Neural cell (in vitro differentiated cells): ENCODE measurements around the gene HNRNPLL. TPM values are rescaled to one million over a fixed set of nuclear protein-coding genes. Genes with fewer than 3 reads are reported as not detected.

Source experiments
- H2AFZ ChIP-seq: fragments of 200-600, 300-800 bp; sonication (generic), shearing (Covaris generic); 2 replicates; pipeline ENCODE4 v1.6.0; 2014; ENCODE audit warnings: low read depth, mild to moderate bottlenecking, antibody characterized with exemption, low read length, moderate library complexity
- H3F3A ChIP-seq: fragments of 200-600 bp; shearing (Covaris generic); 2 replicates; pipeline ENCODE4 v1.6.1; 2016; ENCODE audit warnings: mild to moderate bottlenecking, moderate library complexity, mixed read lengths, antibody characterized with exemption, low read length; ENCODE audit not compliant: insufficient read depth, poor library complexity, severe bottlenecking
- H3K27ac ChIP-seq: fragments of 200-600, 300-800 bp; sonication (generic), shearing (Covaris generic); 2 replicates; pipeline ENCODE4 v1.5.1; 2014; ENCODE audit warnings: mild to moderate bottlenecking, low read length, moderate library complexity
- H3K27me3 ChIP-seq: fragments of 300-800, 200-600 bp; sonication (generic), shearing (Covaris generic); 2 replicates; pipeline ENCODE4 v1.6.0; 2014; ENCODE audit warnings: mild to moderate bottlenecking, low read depth, low read length, moderate library complexity; ENCODE audit not compliant: insufficient read depth
- H3K36me3 ChIP-seq: fragments of 300-800, 200-600 bp; sonication (generic), shearing (Covaris generic); 2 replicates; pipeline ENCODE4 v1.5.1; 2014; ENCODE audit warnings: mild to moderate bottlenecking, antibody characterized with exemption, low read length, moderate library complexity; ENCODE audit not compliant: insufficient read depth
- H3K4me2 ChIP-seq: fragments of 300-800, 200-600 bp; sonication (generic), shearing (Covaris generic); 2 replicates; pipeline ENCODE4 v1.6.0; 2014; ENCODE audit warnings: mild to moderate bottlenecking, low read length
- H3K4me3 ChIP-seq: fragments of 300-800, 200-600 bp; sonication (generic), shearing (Covaris generic); 2 replicates; pipeline ENCODE4 v1.5.1; 2014; ENCODE audit warnings: mild to moderate bottlenecking, low read length, moderate library complexity
- H3K79me2 ChIP-seq: fragments of 200-600 bp; shearing (Covaris generic); replicated peaks from 2 replicates; pipeline ENCODE4 v1.6.0; 2014; ENCODE audit warnings: mild to moderate bottlenecking, low read length, moderate library complexity; ENCODE audit not compliant: insufficient read depth
- H3K9ac ChIP-seq: fragments of 300-800, 200-600 bp; sonication (generic), shearing (Covaris generic); 2 replicates; pipeline ENCODE4 v1.6.1; 2016; ENCODE audit warnings: mild to moderate bottlenecking, low read length, mixed read lengths
- H3K9me2 ChIP-seq: fragments of 200-600 bp; shearing (Covaris generic); 2 replicates; pipeline ENCODE4 v1.6.1; 2016; ENCODE audit warnings: mild to moderate bottlenecking, low read length, mixed read lengths; ENCODE audit not compliant: insufficient read depth
- H3K9me3 ChIP-seq: fragments of 200-600, 300-800 bp; sonication (generic), shearing (Covaris generic); 2 replicates; pipeline ENCODE4 v1.6.1; 2016; ENCODE audit warnings: mild to moderate bottlenecking, mixed run types, low read length, moderate library complexity, mixed read lengths
- H4K20me1 ChIP-seq: fragments of 200-600 bp; shearing (Covaris generic); 2 replicates; pipeline ENCODE4 v1.6.1; 2016; ENCODE audit warnings: mild to moderate bottlenecking, mixed run types; ENCODE audit not compliant: insufficient read depth
- EP300 ChIP-seq: fragments of 450-650 bp; conservative IDR thresholded peaks from 2 replicates; pipeline ENCODE4 v1.6.1; 2014; ENCODE audit warnings: antibody characterized with exemption, mild to moderate bottlenecking, moderate library complexity; ENCODE audit not compliant: poor library complexity, severe bottlenecking
- EZH2 ChIP-seq: fragments of 200-600, 300-800 bp; shearing (Covaris generic), sonication (generic); IDR thresholded peaks from 2 replicates; pipeline ENCODE4 v1.6.1; 2014; ENCODE audit warnings: antibody characterized with exemption, low read length, borderline replicate concordance, mild to moderate bottlenecking; ENCODE audit not compliant: insufficient read depth, poor library complexity, severe bottlenecking
- MXI1 ChIP-seq: fragments of 450-650 bp; conservative IDR thresholded peaks from 2 replicates; pipeline ENCODE4 v1.6.1; 2014; ENCODE audit warnings: antibody characterized with exemption, mild to moderate bottlenecking; ENCODE audit not compliant: poor library complexity, severe bottlenecking
- POLR2AphosphoS5 ChIP-seq: IDR thresholded peaks from 2 replicates; pipeline ENCODE4 v1.6.1; 2012
- RAD21 ChIP-seq: fragments of 450-650 bp; conservative IDR thresholded peaks from 2 replicates; pipeline ENCODE4 v1.6.1; 2014; ENCODE audit warnings: antibody characterized with exemption, mild to moderate bottlenecking, moderate library complexity
- SMC3 ChIP-seq: fragments of 450-650 bp; conservative IDR thresholded peaks from 2 replicates; pipeline ENCODE4 v1.6.1; 2014; ENCODE audit warnings: antibody characterized with exemption, mild to moderate bottlenecking, moderate library complexity; ENCODE audit not compliant: poor library complexity
- TAF1 ChIP-seq: IDR thresholded peaks from 2 replicates; pipeline ENCODE4 v1.6.1; 2012; ENCODE audit warnings: low read depth
- polyA plus RNA-seq: library from polyadenylated mRNA; depleted of rRNA; stranded (reverse); fragments of >200 nt; gene quantifications from 2 replicates; pipeline ENCODE4 v1.2.3, GENCODE V29; 2014
- TF ChIP-seq, protein P1 (sequence below): fragments of 450-650 bp; IDR thresholded peaks from 2 replicates; pipeline ENCODE4 v1.5.1; 2014; ENCODE audit warnings: antibody characterized with exemption, mild to moderate bottlenecking, moderate library complexity; ENCODE audit not compliant: poor library complexity, severe bottlenecking
- TF ChIP-seq, protein P2 (sequence below): IDR thresholded peaks from 2 replicates; pipeline ENCODE4 v1.6.1; 2012; ENCODE audit warnings: borderline replicate concordance

Gene HNRNPLL
- polyA plus RNA-seq, 1 donor from 2014 or later, result 63.5 TPM

GRCh38 chr2:38629684-38630083 lies 27.0 kb upstream of the HNRNPLL start:
- H2AFZ ChIP-seq, result no peak overlapping the region
- no peaks in the 10 kb centered on the region for H3K36me3 ChIP-seq
- no peak overlapping the region for H3K9ac ChIP-seq
- H3K27ac ChIP-seq, result no peak overlapping the region
- no peaks in the 10 kb centered on the region for H3K27me3 ChIP-seq
- H3K79me2 ChIP-seq, result no peaks in the 10 kb centered on the region
- TF ChIP-seq TAF1 (no peak), RAD21 (no peak), MXI1 (no peak), POLR2AphosphoS5 (no peak), EZH2 (no peak), SMC3 (no peak), EP300 (no peak)
- TF ChIP-seq, protein P1, sequence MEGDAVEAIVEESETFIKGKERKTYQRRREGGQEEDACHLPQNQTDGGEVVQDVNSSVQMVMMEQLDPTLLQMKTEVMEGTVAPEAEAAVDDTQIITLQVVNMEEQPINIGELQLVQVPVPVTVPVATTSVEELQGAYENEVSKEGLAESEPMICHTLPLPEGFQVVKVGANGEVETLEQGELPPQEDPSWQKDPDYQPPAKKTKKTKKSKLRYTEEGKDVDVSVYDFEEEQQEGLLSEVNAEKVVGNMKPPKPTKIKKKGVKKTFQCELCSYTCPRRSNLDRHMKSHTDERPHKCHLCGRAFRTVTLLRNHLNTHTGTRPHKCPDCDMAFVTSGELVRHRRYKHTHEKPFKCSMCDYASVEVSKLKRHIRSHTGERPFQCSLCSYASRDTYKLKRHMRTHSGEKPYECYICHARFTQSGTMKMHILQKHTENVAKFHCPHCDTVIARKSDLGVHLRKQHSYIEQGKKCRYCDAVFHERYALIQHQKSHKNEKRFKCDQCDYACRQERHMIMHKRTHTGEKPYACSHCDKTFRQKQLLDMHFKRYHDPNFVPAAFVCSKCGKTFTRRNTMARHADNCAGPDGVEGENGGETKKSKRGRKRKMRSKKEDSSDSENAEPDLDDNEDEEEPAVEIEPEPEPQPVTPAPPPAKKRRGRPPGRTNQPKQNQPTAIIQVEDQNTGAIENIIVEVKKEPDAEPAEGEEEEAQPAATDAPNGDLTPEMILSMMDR, result no peak
- TF ChIP-seq, protein P2, sequence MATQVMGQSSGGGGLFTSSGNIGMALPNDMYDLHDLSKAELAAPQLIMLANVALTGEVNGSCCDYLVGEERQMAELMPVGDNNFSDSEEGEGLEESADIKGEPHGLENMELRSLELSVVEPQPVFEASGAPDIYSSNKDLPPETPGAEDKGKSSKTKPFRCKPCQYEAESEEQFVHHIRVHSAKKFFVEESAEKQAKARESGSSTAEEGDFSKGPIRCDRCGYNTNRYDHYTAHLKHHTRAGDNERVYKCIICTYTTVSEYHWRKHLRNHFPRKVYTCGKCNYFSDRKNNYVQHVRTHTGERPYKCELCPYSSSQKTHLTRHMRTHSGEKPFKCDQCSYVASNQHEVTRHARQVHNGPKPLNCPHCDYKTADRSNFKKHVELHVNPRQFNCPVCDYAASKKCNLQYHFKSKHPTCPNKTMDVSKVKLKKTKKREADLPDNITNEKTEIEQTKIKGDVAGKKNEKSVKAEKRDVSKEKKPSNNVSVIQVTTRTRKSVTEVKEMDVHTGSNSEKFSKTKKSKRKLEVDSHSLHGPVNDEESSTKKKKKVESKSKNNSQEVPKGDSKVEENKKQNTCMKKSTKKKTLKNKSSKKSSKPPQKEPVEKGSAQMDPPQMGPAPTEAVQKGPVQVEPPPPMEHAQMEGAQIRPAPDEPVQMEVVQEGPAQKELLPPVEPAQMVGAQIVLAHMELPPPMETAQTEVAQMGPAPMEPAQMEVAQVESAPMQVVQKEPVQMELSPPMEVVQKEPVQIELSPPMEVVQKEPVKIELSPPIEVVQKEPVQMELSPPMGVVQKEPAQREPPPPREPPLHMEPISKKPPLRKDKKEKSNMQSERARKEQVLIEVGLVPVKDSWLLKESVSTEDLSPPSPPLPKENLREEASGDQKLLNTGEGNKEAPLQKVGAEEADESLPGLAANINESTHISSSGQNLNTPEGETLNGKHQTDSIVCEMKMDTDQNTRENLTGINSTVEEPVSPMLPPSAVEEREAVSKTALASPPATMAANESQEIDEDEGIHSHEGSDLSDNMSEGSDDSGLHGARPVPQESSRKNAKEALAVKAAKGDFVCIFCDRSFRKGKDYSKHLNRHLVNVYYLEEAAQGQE, result no peak
- H3K4me2 ChIP-seq, result no peak overlapping the region
- no peaks in the 10 kb centered on the region for H4K20me1 ChIP-seq
- no peaks in the 10 kb centered on the region for H3K9me3 ChIP-seq
- H3F3A ChIP-seq, result no peaks in the 10 kb centered on the region
- H3K4me3 ChIP-seq, result no peak overlapping the region
- no peaks in the 10 kb centered on the region for H3K9me2 ChIP-seq

GRCh38 chr2:38627391-38627790 lies 24.7 kb upstream of the HNRNPLL start:
- TF ChIP-seq EZH2 (no peak), TAF1 (no peak), POLR2AphosphoS5 (no peak), MXI1 (no peak), SMC3 (no peak), RAD21 (no peak)
- TF ChIP-seq, protein P1, result no peak
- TF ChIP-seq, protein P2, result no peak
- Histone ChIP-seq H3K27me3 (no peaks in the 10 kb centered on the region), H3K36me3 (no peaks in the 10 kb centered on the region), H3F3A (no peaks in the 10 kb centered on the region), H3K9ac (no peak overlapping the region), H3K79me2 (no peaks in the 10 kb centered on the region), H3K4me2 (no peak overlapping the region), H3K9me3 (no peaks in the 10 kb centered on the region), H3K27ac (no peak overlapping the region), H3K4me3 (no peak overlapping the region), H2AFZ (no peak overlapping the region), H3K9me2 (no peaks in the 10 kb centered on the region), H4K20me1 (no peaks in the 10 kb centered on the region)
